Loucy (cell line): ENCODE data around the gene NRXN3.

ENCODE experiments used
- H2AFZ ChIP-seq: fragments of 200-600 bp; sonication (generic); 2 replicates; pipeline ENCODE4 v1.6.0; 2016; ENCODE audit warnings: antibody characterized with exemption, mild to moderate bottlenecking, low read length, moderate library complexity
- H3F3A ChIP-seq: fragments of 200-600 bp; 2 replicates; pipeline ENCODE4 v1.6.0; 2016; ENCODE audit warnings: antibody characterized with exemption, low read depth, mild to moderate bottlenecking
- H3K27me3 ChIP-seq: fragments of 200-600 bp; sonication (generic); 2 replicates; pipeline ENCODE4 v1.6.1; 2014; ENCODE audit warnings: low read length, mild to moderate bottlenecking; ENCODE audit not compliant: insufficient read depth, poor library complexity, severe bottlenecking
- H3K36me3 ChIP-seq: fragments of 200-600 bp; sonication (generic); 2 replicates; pipeline ENCODE4 v1.6.1; 2016; ENCODE audit warnings: low read length; ENCODE audit not compliant: insufficient read depth
- H3K4me1 ChIP-seq: fragments of 200-600 bp; sonication (generic); 2 replicates; pipeline ENCODE4 v1.5.1; 2014; ENCODE audit warnings: low read length, mild to moderate bottlenecking; ENCODE audit not compliant: insufficient read depth, poor library complexity, severe bottlenecking
- H3K4me2 ChIP-seq: fragments of 200-600 bp; sonication (generic); 2 replicates; pipeline ENCODE4 v1.6.0; 2014; ENCODE audit warnings: antibody characterized with exemption, low read length, low read depth, mild to moderate bottlenecking; ENCODE audit not compliant: poor library complexity, severe bottlenecking
- H3K4me3 ChIP-seq: fragments of 200-600 bp; sonication (generic); 2 replicates; pipeline ENCODE4 v1.5.1; 2014; ENCODE audit warnings: low read length, mild to moderate bottlenecking, mixed read lengths; ENCODE audit not compliant: poor library complexity, severe bottlenecking
- H3K79me2 ChIP-seq: fragments of 200-600 bp; sonication (generic); 2 replicates; pipeline ENCODE4 v1.6.1; 2014; ENCODE audit warnings: low read length; ENCODE audit not compliant: insufficient read depth
- H3K9ac ChIP-seq: fragments of 200-600 bp; sonication (generic); 2 replicates; pipeline ENCODE4 v1.6.0; 2014; ENCODE audit warnings: mild to moderate bottlenecking, low read depth, low read length, moderate library complexity; ENCODE audit not compliant: poor library complexity, severe bottlenecking
- H3K9me2 ChIP-seq: fragments of 200-600 bp; sonication (generic); replicated peaks from 2 replicates; pipeline ENCODE4 v1.6.1; 2016; ENCODE audit warnings: low read depth, low read length, mixed read lengths
- H3K9me3 ChIP-seq: fragments of 200-600 bp; sonication (generic); 2 replicates; pipeline ENCODE4 v1.6.1; 2014; ENCODE audit warnings: mild to moderate bottlenecking, antibody characterized with exemption, low read length, low read depth; ENCODE audit not compliant: insufficient read depth
- H4K20me1 ChIP-seq: fragments of 200-600 bp; sonication (generic); 2 replicates; pipeline ENCODE4 v1.6.0; 2014; ENCODE audit warnings: antibody characterized with exemption, low read length, mild to moderate bottlenecking; ENCODE audit not compliant: insufficient read depth, poor library complexity, severe bottlenecking
- EZH2phosphoT487 ChIP-seq: fragments of 200-600 bp; IDR thresholded peaks from 2 replicates; pipeline ENCODE4 v1.6.1; 2018; ENCODE audit warnings: antibody characterized with exemption, mild to moderate bottlenecking, moderate library complexity, borderline replicate concordance
- TF ChIP-seq, protein P1 (sequence below): fragments of 200-600 bp; sonication (generic); conservative IDR thresholded peaks from 2 replicates; pipeline ENCODE4 v1.5.1; 2014; ENCODE audit warnings: mild to moderate bottlenecking, antibody characterized with exemption, low read length

The NRXN3 gene

GRCh38 chr14:78885884-78886283, 715.7 kb downstream of the NRXN3 start:
- no peak overlapping the region for H2AFZ ChIP-seq
- no peaks in the 10 kb centered on the region for H3K27me3 ChIP-seq
- no peaks in the 10 kb centered on the region for H3K4me1 ChIP-seq
- H3F3A ChIP-seq: no peaks in the 10 kb centered on the region
- no peaks in the 10 kb centered on the region for H3K36me3 ChIP-seq
- TF ChIP-seq, protein P1, sequence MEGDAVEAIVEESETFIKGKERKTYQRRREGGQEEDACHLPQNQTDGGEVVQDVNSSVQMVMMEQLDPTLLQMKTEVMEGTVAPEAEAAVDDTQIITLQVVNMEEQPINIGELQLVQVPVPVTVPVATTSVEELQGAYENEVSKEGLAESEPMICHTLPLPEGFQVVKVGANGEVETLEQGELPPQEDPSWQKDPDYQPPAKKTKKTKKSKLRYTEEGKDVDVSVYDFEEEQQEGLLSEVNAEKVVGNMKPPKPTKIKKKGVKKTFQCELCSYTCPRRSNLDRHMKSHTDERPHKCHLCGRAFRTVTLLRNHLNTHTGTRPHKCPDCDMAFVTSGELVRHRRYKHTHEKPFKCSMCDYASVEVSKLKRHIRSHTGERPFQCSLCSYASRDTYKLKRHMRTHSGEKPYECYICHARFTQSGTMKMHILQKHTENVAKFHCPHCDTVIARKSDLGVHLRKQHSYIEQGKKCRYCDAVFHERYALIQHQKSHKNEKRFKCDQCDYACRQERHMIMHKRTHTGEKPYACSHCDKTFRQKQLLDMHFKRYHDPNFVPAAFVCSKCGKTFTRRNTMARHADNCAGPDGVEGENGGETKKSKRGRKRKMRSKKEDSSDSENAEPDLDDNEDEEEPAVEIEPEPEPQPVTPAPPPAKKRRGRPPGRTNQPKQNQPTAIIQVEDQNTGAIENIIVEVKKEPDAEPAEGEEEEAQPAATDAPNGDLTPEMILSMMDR: no peak
- no peak for TF ChIP-seq EZH2phosphoT487
- no peak overlapping the region for H3K9ac ChIP-seq
- no peaks in the 10 kb centered on the region for H4K20me1 ChIP-seq
- no peaks in the 10 kb centered on the region for H3K79me2 ChIP-seq
- H3K4me3 ChIP-seq: no peak overlapping the region
- no peaks in the 10 kb centered on the region for H3K9me3 ChIP-seq
- no peak overlapping the region for H3K4me2 ChIP-seq
- H3K9me2 ChIP-seq: no peaks in the 10 kb centered on the region

GRCh38 chr14:78897443-78897842, 727.3 kb downstream of the NRXN3 start:
- H3K4me1 ChIP-seq: no peaks in the 10 kb centered on the region

DNA sequence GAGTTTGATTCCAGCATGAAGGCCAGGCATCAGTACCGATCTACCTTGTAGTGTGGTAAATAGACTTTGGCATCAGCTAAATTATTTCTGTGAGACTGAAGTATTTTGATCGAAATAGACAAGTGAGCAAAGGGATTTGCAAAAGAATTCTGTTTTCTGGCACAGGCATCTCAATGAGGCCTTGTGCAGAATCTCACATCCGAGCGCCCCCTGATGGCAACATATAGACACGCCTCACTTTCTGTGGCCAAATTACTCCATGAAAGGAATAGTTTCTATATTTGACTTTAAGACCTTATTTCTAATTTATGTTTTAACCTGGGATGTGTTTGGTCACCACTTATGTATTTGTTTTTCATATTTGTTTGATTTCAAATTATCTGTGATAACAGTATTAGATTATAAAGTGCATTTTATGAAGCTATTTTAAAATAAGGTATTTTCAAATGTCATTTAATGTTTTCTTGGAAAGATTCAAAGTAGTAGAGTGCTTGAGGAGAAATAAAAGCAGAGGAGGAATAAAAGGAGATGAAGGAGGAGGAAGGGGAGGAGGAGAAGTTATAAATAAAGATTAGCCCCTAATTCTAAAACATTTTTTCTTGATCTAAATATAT, 731.9 kb downstream of the NRXN3 start:
- H2AFZ ChIP-seq: no peak overlapping the region
- TF ChIP-seq EZH2phosphoT487: no peak
- TF ChIP-seq, protein P1: peak; percentile 86
- H3K9me2 ChIP-seq: no peaks in the 10 kb centered on the region
- H3K9me3 ChIP-seq: no peaks in the 10 kb centered on the region
- no peaks in the 10 kb centered on the region for H3K79me2 ChIP-seq
- no peaks in the 10 kb centered on the region for H3F3A ChIP-seq
- no peak overlapping the region for H3K9ac ChIP-seq
- no peak overlapping the region for H3K4me3 ChIP-seq
- no peaks in the 10 kb centered on the region for H4K20me1 ChIP-seq
- H3K36me3 ChIP-seq: no peaks in the 10 kb centered on the region
- no peaks in the 10 kb centered on the region for H3K27me3 ChIP-seq
- H3K4me2 ChIP-seq: no peak overlapping the region
- H3K4me1 ChIP-seq: no peaks in the 10 kb centered on the region

More at GRCh38 chr14:78897443-78897842, 727.3 kb downstream of the NRXN3 start:
- H3F3A ChIP-seq: no peaks in the 10 kb centered on the region
- H4K20me1 ChIP-seq: no peaks in the 10 kb centered on the region
- no peak overlapping the region for H3K4me2 ChIP-seq
- no peaks in the 10 kb centered on the region for H3K36me3 ChIP-seq
- TF ChIP-seq, protein P1: no peak
- no peaks in the 10 kb centered on the region for H3K79me2 ChIP-seq
- no peak overlapping the region for H3K9ac ChIP-seq
- H3K9me3 ChIP-seq: no peaks in the 10 kb centered on the region
- H2AFZ ChIP-seq: no peak overlapping the region
- H3K4me3 ChIP-seq: no peak overlapping the region
- no peaks in the 10 kb centered on the region for H3K27me3 ChIP-seq
- H3K9me2 ChIP-seq: no peaks in the 10 kb centered on the region
